WTC11 (cell line): ENCODE data around the gene GRM8. TPM values are rescaled to one million over a fixed set of nuclear protein-coding genes. Genes with fewer than 3 reads are reported as not detected.

Experiments used
- ATAC-seq: fragments of 200-7000 bp; cut with Tn5 transposase; 2 replicates; pipeline ENCODE4 v1.10.0; 2021; ENCODE audit warnings: mild to moderate bottlenecking, moderate library complexity
- CTCF ChIA-PET: fragments of 300-600 bp; sonication (Branson Sonifier 250); formaldehyde crosslinking; loops from one replicate; lab custom pipeline; 2021; ENCODE audit warnings: antibody characterized with exemption; lab: Charles Lee
- POLR2A ChIA-PET: fragments of 350-600 bp; sonication (Branson Sonifier 250); formaldehyde crosslinking; loops from one replicate; lab custom pipeline; 2021; ENCODE audit warnings: antibody characterized with exemption; lab: Charles Lee
- DNase-seq: peaks from one replicate; pipeline ENCODE4 v3.0.0; 2021; ENCODE audit warnings: low spot score
- H3K27ac Mint-ChIP-seq: 2 replicates; pipeline ENCODE4 v1.8.0; 2021; ENCODE audit warnings: mixed read lengths
- H3K27me3 Mint-ChIP-seq: 2 replicates; pipeline ENCODE4 v1.8.0; 2021; ENCODE audit warnings: low read depth, mild to moderate bottlenecking, moderate library complexity, mixed read lengths
- H3K36me3 Mint-ChIP-seq: 2 replicates; pipeline ENCODE4 v1.8.0; 2021; ENCODE audit warnings: mixed read lengths
- H3K4me1 Mint-ChIP-seq: 2 replicates; pipeline ENCODE4 v1.8.0; 2022; ENCODE audit warnings: mixed read lengths
- H3K4me3 Mint-ChIP-seq: 2 replicates; pipeline ENCODE4 v1.8.0; 2021; ENCODE audit warnings: mild to moderate bottlenecking, moderate library complexity, mixed read lengths
- H3K9me3 Mint-ChIP-seq: 2 replicates; pipeline ENCODE4 v1.8.0; 2021; ENCODE audit warnings: mixed read lengths
- ELF4 ChIP-seq: sonication (generic); formaldehyde crosslinking; IDR thresholded peaks from 2 replicates; pipeline ENCODE4 v1.8.1; 2022; ENCODE audit warnings: low read depth, mild to moderate bottlenecking, moderate library complexity, missing genetic modification reagents
- IRF2 ChIP-seq: sonication (generic); formaldehyde crosslinking; IDR thresholded peaks from 2 replicates; pipeline ENCODE4 v1.8.0; 2022; ENCODE audit warnings: low read depth, missing genetic modification reagents, borderline replicate concordance
- JUN ChIP-seq: sonication (generic); formaldehyde crosslinking; IDR thresholded peaks from 2 replicates; pipeline ENCODE4 v1.8.0; 2023; ENCODE audit warnings: mild to moderate bottlenecking, missing genetic modification reagents
- KAT7 ChIP-seq: sonication (generic); formaldehyde crosslinking; IDR thresholded peaks from 2 replicates; pipeline ENCODE4 v1.8.1; 2023; ENCODE audit warnings: missing genetic modification reagents, mild to moderate bottlenecking, borderline replicate concordance
- MYBL2 ChIP-seq: sonication (generic); formaldehyde crosslinking; IDR thresholded peaks from 2 replicates; pipeline ENCODE4 v1.8.1; 2023; ENCODE audit warnings: mild to moderate bottlenecking, moderate library complexity, missing genetic modification reagents
- NFE2L1 ChIP-seq: sonication (generic); formaldehyde crosslinking; IDR thresholded peaks from 2 replicates; pipeline ENCODE4 v1.8.1; 2023; ENCODE audit warnings: missing genetic modification reagents
- NFYB ChIP-seq: sonication (generic); formaldehyde crosslinking; conservative IDR thresholded peaks from 2 replicates; pipeline ENCODE4 v1.8.0; 2022; ENCODE audit warnings: low read depth, missing genetic modification reagents
- NR3C1 ChIP-seq: sonication (generic); formaldehyde crosslinking; conservative IDR thresholded peaks from 2 replicates; pipeline ENCODE4 v1.8.1; 2023; ENCODE audit warnings: low read depth, mild to moderate bottlenecking, missing genetic modification reagents
- OVOL2 ChIP-seq: fragments of 250-450 bp; sonication (Bioruptor Pico); IDR thresholded peaks from 2 replicates; pipeline ENCODE4 v1.9.0; 2021; ENCODE audit warnings: mild to moderate bottlenecking, borderline replicate concordance
- total RNA-seq: library from RNA; stranded (reverse); gene quantifications from 3 replicates; pipeline ENCODE4 v1.2.3, GENCODE V29; 2021
- TF ChIP-seq, protein P1 (sequence below): sonication (generic); formaldehyde crosslinking; IDR thresholded peaks from 2 replicates; pipeline ENCODE4 v1.8.0; 2023; ENCODE audit warnings: missing genetic modification reagents, mild to moderate bottlenecking, borderline replicate concordance
- TF ChIP-seq, protein P2 (sequence below): sonication (generic); formaldehyde crosslinking; IDR thresholded peaks from 2 replicates; pipeline ENCODE4 v1.8.0; 2022; ENCODE audit warnings: mild to moderate bottlenecking, missing genetic modification reagents
- TF ChIP-seq, protein P3 (sequence below): sonication (generic); formaldehyde crosslinking; IDR thresholded peaks from 2 replicates; pipeline ENCODE4 v1.8.1; 2022; ENCODE audit warnings: low read depth, mild to moderate bottlenecking, moderate library complexity, missing genetic modification reagents, borderline replicate concordance
- TF ChIP-seq, protein P4 (sequence below): fragments of 200-600 bp; IDR thresholded peaks from 2 replicates; pipeline ENCODE4 v1.8.0; 2022; ENCODE audit warnings: antibody characterized with exemption
- TF ChIP-seq, protein P5 (sequence below): sonication (generic); formaldehyde crosslinking; IDR thresholded peaks from 2 replicates; pipeline ENCODE4 v1.8.1; 2022; ENCODE audit warnings: mild to moderate bottlenecking, moderate library complexity, missing genetic modification reagents

The GRM8 gene
- total RNA-seq, 1 experiment from 2014 or later, result 2.3 TPM

DNA sequence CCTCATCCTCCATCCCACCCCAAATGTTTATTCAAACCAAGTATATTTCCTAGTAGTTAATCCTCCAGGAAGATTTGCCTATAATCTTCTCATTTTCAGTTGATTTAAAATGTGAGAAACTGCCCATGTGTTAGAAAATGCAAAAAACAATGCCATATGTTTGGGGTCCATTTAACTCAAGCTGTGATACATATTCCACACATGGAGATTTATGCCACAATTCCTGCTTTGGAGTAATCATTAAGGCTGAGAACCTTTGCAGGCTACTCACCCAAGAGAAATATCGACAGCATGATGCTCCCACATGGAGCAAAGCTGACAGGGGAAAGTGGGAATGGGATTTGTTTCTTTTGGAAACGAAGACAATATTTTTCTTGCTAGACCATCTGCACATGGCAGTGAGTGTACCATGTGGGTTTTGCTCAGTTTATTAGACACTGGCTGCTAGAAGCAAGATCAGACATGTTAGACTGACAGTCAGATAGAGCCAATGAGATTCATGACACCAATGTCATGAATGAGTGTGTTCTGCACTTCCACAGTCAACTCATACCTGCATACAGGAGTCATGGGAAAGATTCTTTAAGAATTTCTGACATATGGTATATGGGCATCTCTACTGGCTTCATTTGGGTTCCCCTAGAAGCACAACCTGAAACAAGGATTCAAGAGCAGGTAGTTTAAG, 3.4 kb upstream of the GRM8 start:
- ATAC-seq, result no peak
- Mint-ChIP-seq H3K4me3 (no peak overlapping the region), H3K9me3 (peaks cover 9% of the 10 kb centered on the region), H3K36me3 (no peaks in the 10 kb centered on the region), H3K27me3 (peaks cover 65% of the 10 kb centered on the region), H3K27ac (no peak overlapping the region), H3K4me1 (peaks cover 21% of the 10 kb centered on the region)
- no peak for DNase-seq
- CTCF ChIA-PET, result no interaction called here
- TF ChIP-seq, protein P1, sequence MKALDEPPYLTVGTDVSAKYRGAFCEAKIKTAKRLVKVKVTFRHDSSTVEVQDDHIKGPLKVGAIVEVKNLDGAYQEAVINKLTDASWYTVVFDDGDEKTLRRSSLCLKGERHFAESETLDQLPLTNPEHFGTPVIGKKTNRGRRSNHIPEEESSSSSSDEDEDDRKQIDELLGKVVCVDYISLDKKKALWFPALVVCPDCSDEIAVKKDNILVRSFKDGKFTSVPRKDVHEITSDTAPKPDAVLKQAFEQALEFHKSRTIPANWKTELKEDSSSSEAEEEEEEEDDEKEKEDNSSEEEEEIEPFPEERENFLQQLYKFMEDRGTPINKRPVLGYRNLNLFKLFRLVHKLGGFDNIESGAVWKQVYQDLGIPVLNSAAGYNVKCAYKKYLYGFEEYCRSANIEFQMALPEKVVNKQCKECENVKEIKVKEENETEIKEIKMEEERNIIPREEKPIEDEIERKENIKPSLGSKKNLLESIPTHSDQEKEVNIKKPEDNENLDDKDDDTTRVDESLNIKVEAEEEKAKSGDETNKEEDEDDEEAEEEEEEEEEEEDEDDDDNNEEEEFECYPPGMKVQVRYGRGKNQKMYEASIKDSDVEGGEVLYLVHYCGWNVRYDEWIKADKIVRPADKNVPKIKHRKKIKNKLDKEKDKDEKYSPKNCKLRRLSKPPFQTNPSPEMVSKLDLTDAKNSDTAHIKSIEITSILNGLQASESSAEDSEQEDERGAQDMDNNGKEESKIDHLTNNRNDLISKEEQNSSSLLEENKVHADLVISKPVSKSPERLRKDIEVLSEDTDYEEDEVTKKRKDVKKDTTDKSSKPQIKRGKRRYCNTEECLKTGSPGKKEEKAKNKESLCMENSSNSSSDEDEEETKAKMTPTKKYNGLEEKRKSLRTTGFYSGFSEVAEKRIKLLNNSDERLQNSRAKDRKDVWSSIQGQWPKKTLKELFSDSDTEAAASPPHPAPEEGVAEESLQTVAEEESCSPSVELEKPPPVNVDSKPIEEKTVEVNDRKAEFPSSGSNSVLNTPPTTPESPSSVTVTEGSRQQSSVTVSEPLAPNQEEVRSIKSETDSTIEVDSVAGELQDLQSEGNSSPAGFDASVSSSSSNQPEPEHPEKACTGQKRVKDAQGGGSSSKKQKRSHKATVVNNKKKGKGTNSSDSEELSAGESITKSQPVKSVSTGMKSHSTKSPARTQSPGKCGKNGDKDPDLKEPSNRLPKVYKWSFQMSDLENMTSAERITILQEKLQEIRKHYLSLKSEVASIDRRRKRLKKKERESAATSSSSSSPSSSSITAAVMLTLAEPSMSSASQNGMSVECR, result no peak
- TF ChIP-seq IRF2 (CRISPR knock-in tag), result no peak
- no peak for TF ChIP-seq JUN (CRISPR knock-in tag)
- no peak for TF ChIP-seq OVOL2 (CRISPR knock-in tag)
- TF ChIP-seq ELF4 (CRISPR knock-in tag), result no peak
- TF ChIP-seq, protein P2, sequence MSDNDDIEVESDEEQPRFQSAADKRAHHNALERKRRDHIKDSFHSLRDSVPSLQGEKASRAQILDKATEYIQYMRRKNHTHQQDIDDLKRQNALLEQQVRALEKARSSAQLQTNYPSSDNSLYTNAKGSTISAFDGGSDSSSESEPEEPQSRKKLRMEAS (CRISPR knock-in tag), result no peak
- TF ChIP-seq, protein P3, sequence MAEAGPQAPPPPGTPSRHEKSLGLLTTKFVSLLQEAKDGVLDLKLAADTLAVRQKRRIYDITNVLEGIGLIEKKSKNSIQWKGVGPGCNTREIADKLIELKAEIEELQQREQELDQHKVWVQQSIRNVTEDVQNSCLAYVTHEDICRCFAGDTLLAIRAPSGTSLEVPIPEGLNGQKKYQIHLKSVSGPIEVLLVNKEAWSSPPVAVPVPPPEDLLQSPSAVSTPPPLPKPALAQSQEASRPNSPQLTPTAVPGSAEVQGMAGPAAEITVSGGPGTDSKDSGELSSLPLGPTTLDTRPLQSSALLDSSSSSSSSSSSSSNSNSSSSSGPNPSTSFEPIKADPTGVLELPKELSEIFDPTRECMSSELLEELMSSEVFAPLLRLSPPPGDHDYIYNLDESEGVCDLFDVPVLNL (CRISPR knock-in tag), result no peak
- TF ChIP-seq, protein P4, sequence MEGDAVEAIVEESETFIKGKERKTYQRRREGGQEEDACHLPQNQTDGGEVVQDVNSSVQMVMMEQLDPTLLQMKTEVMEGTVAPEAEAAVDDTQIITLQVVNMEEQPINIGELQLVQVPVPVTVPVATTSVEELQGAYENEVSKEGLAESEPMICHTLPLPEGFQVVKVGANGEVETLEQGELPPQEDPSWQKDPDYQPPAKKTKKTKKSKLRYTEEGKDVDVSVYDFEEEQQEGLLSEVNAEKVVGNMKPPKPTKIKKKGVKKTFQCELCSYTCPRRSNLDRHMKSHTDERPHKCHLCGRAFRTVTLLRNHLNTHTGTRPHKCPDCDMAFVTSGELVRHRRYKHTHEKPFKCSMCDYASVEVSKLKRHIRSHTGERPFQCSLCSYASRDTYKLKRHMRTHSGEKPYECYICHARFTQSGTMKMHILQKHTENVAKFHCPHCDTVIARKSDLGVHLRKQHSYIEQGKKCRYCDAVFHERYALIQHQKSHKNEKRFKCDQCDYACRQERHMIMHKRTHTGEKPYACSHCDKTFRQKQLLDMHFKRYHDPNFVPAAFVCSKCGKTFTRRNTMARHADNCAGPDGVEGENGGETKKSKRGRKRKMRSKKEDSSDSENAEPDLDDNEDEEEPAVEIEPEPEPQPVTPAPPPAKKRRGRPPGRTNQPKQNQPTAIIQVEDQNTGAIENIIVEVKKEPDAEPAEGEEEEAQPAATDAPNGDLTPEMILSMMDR, result no peak
- TF ChIP-seq NFE2L1 (CRISPR knock-in tag), result no peak
- no peak for TF ChIP-seq KAT7 (CRISPR knock-in tag)
- TF ChIP-seq, protein P5, sequence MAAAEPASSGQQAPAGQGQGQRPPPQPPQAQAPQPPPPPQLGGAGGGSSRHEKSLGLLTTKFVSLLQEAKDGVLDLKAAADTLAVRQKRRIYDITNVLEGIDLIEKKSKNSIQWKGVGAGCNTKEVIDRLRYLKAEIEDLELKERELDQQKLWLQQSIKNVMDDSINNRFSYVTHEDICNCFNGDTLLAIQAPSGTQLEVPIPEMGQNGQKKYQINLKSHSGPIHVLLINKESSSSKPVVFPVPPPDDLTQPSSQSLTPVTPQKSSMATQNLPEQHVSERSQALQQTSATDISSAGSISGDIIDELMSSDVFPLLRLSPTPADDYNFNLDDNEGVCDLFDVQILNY (CRISPR knock-in tag), result no peak
- POLR2A ChIA-PET, result no interaction called here

DNA sequence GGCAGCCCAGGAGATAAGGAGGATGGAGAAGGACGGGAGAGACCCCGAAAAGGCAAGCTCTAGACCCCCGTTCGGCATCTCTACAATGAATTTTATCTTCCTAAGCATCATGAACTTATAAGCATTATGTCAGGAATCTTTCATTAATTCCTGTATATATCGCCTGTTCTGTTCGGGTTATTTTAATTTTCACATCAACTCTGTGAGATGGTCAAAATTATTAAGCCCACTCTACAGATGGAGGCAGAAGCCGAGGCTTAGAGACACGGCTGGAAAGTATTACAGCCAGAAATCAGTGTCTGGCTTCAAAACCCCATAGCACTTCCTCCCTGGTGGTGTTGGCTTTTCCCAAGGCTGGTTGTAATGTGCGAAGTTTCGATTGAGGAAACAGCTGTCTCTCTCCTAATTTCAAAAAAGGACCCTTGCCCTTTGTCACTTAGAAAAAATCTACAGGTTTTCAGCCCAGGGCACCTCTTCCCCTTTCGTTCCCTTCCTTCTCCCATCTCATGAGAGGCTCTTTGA, 1.5 kb upstream of the GRM8 start:
- Mint-ChIP-seq H3K4me3 (peak overlapping the region; percentile 78), H3K27me3 (peaks cover 74% of the 10 kb centered on the region), H3K27ac (no peak overlapping the region), H3K9me3 (peaks cover 3% of the 10 kb centered on the region; the same call in 1 of the 2 replicates), H3K36me3 (no peaks in the 10 kb centered on the region), H3K4me1 (peaks cover 27% of the 10 kb centered on the region)
- ChIA-PET CTCF (interaction anchor here (0.6 to 2.2 kb wide), 15 partner anchors 14 to 286 kb away, joined by 3 to 8 read pairs (median 3); no protein-coding TSS in a partner anchor), POLR2A (no interaction called here)
- no peak for TF ChIP-seq MYBL2 (CRISPR knock-in tag)
- no peak for TF ChIP-seq NR3C1
- no peak for TF ChIP-seq NFYB (CRISPR knock-in tag)
- TF ChIP-seq, protein P4, result no peak; the same call in 1 of the 2 replicates
- DNase-seq, result no peak
- ATAC-seq, result no peak
